Lower lobe of right lung (tissue), 2 donors: Measurements from ENCODE around the gene PEX11G. TPM values are rescaled to one million over a fixed set of nuclear protein-coding genes. Genes with fewer than 3 reads are reported as not detected.

Experiments
- ATAC-seq, 2 donors: fragments of 200-7000 bp; cut with Tn5 transposase; one replicate each; pipeline ENCODE4 v1.9.1; 2020 to 2022; ENCODE audit warnings: mild to moderate bottlenecking in 2 of 2, moderate library complexity in 2 of 2
- DNase-seq: peaks from one replicate; pipeline ENCODE4 v3.0.0-alpha.2; 2020
- H3K27ac ChIP-seq: fragments of 200-600 bp; one replicate; pipeline ENCODE4 v1.8.0; 2022
- H3K27me3 ChIP-seq: fragments of 200-600 bp; one replicate; pipeline ENCODE4 v1.8.0; 2022; ENCODE audit warnings: low read depth
- H3K36me3 ChIP-seq: fragments of 200-600 bp; one replicate; pipeline ENCODE4 v1.8.0; 2022; ENCODE audit warnings: mild to moderate bottlenecking
- H3K4me1 ChIP-seq: fragments of 200-600 bp; one replicate; pipeline ENCODE4 v1.8.0; 2022
- H3K4me3 ChIP-seq: fragments of 200-600 bp; one replicate; pipeline ENCODE4 v1.8.0; 2022; ENCODE audit warnings: mild to moderate bottlenecking
- H3K9me3 ChIP-seq: fragments of 200-600 bp; one replicate; pipeline ENCODE4 v1.8.0; 2022
- intact Hi-C: fragments of 100-400 bp; cut with DNase I; formaldehyde crosslinking; loops from one replicate; pipeline ENCODE4 v1.11.0; 2022
- total RNA-seq: library from RNA; stranded (reverse); fragmentation: NEBNext Ultra II Directional; extraction: Animal tissue kit (Norgen Biotek cat#: 25700); gene quantifications from one replicate; pipeline ENCODE4 v1.2.1, GENCODE V29; 2021
- TF ChIP-seq, protein P1 (sequence below): fragments of 200-600 bp; IDR thresholded peaks from one replicate; pipeline ENCODE4 v1.8.0; 2022; ENCODE audit warnings: antibody characterized with exemption, mild to moderate bottlenecking
- donor health status: DM: no; HTN: yes; CAD: no; lungs with severe emphysema.

PEX11G gene
- total RNA-seq, 1 donor from 2014 or later = 3.8 TPM

GRCh38 chr19:7486923-7487322, 1.9 kb downstream of the PEX11G start:
- intact Hi-C loops = no loop called here
- DNase-seq (no peak), ATAC-seq (no peak)
- Histone ChIP-seq H3K9me3 (no peaks in the 10 kb centered on the region), H3K4me3 (no peak overlapping the region), H3K36me3 (no peaks in the 10 kb centered on the region), H3K27me3 (no peaks in the 10 kb centered on the region), H3K27ac (no peak overlapping the region), H3K4me1 (peaks cover 26% of the 10 kb centered on the region)
- TF ChIP-seq, protein P1, sequence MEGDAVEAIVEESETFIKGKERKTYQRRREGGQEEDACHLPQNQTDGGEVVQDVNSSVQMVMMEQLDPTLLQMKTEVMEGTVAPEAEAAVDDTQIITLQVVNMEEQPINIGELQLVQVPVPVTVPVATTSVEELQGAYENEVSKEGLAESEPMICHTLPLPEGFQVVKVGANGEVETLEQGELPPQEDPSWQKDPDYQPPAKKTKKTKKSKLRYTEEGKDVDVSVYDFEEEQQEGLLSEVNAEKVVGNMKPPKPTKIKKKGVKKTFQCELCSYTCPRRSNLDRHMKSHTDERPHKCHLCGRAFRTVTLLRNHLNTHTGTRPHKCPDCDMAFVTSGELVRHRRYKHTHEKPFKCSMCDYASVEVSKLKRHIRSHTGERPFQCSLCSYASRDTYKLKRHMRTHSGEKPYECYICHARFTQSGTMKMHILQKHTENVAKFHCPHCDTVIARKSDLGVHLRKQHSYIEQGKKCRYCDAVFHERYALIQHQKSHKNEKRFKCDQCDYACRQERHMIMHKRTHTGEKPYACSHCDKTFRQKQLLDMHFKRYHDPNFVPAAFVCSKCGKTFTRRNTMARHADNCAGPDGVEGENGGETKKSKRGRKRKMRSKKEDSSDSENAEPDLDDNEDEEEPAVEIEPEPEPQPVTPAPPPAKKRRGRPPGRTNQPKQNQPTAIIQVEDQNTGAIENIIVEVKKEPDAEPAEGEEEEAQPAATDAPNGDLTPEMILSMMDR = no peak

DNA sequence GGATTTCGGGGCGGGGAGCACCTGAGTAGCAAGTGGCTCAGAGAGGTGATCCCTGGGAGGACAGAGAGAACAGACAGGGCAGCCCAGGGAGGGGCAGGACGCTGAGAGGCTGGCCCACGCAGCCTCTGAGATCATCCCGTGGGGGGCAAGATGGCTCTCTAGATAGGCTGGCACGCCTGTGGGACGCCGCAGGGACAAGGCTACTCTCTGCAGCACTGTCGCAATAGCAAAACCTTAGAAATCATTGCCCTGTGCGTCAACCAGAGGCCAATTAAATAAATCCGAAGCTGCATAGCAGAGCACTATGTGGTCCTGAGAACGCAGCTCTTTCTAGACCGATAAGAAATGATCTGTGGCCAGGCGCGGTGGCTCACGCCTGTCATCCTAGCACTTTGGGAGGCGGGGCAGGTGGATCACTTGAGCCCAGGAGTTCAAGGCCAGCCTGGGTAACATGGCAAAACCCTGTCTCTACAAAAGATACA, 5.1 kb downstream of the PEX11G start:
- Histone ChIP-seq H3K27me3 (no peaks in the 10 kb centered on the region), H3K36me3 (no peaks in the 10 kb centered on the region), H3K4me3 (no peak overlapping the region), H3K4me1 (peaks cover 22% of the 10 kb centered on the region), H3K9me3 (no peaks in the 10 kb centered on the region), H3K27ac (peak overlapping the region; percentile 62)
- DNase-seq (no peak), ATAC-seq (no peak)
- TF ChIP-seq, protein P1 = no peak
- intact Hi-C loops = no loop called here

DNA sequence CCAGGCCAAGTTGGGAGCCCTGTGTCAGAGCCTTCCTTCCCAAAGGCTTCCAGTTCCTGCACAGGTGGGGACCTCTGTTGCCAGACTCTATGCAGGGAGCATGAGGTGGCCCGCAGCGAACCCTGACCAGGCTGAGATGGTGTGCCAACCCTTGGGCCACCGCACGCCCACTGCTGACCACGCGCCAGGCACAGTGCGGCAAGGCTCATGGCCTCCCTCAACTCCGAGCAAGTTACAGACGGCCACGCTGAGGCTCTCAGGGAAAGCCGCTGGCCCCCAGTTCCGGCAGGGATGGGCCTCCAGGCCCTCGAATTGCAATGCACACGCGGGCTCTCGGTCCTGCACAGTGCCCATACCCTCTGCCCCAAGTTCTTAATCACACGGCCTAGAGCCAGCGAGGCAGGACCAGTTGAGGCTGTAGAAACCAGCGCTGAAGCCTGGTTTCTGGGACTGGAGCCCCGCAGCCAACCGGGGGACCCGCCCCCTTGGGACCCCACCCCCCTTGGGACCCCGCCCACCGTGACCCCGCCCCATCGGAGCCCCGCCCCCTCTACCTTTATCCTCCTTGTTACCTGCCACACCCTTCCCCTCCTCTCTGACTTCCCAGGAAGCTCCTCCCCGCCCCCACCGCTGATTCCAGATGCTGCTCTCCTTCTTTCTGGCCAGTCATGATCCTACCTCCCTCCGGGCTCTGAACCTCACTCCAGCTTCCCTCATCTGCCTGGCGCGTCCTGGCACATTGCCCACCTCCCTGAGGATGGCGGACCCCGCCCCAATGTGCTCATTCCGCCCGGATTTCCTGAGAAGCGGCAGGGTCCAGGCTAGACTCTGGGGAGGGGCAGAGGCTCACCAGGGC, 6.0 kb downstream of the PEX11G start:
- H3K27ac ChIP-seq = peak overlapping the region; percentile 65
- TF ChIP-seq, protein P1 = no peak

DNA sequence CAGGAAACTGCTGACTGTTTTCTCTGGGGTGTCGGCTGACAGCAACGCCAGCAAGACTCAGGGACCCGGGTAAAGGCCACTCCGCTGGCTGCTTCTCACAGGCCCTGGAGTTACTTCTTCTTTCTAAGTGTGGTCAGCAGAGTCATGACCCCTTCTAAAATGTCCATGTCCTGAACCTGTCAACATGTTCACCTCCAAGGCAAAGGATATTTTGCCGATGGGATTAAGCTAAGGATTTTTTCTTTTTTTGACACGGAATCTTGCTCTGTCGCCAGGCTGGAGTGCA, 7.9 kb downstream of the PEX11G start:
- peak overlapping the region; percentile 66 for H3K27ac ChIP-seq
- H3K9me3 ChIP-seq = no peaks in the 10 kb centered on the region
- TF ChIP-seq, protein P1 = no peak
- H3K4me3 ChIP-seq = no peak overlapping the region
- DNase-seq (peak; percentile 66), ATAC-seq (peak; percentile 34 to 43)
- intact Hi-C loops = no loop called here
- no peaks in the 10 kb centered on the region for H3K36me3 ChIP-seq
- H3K4me1 ChIP-seq = peaks cover 22% of the 10 kb centered on the region
- no peaks in the 10 kb centered on the region for H3K27me3 ChIP-seq

More for the DNA sequence above, 6.0 kb downstream of the PEX11G start:
- peak; percentile 20 to 26 for ATAC-seq
- peak overlapping the region; percentile 14 for H3K4me3 ChIP-seq
- intact Hi-C loops = no loop called here
- H3K4me1 ChIP-seq = peaks cover 22% of the 10 kb centered on the region
- H3K9me3 ChIP-seq = no peaks in the 10 kb centered on the region
- DNase-seq = peak; percentile 68
- H3K36me3 ChIP-seq = no peaks in the 10 kb centered on the region
- no peaks in the 10 kb centered on the region for H3K27me3 ChIP-seq

DNA sequence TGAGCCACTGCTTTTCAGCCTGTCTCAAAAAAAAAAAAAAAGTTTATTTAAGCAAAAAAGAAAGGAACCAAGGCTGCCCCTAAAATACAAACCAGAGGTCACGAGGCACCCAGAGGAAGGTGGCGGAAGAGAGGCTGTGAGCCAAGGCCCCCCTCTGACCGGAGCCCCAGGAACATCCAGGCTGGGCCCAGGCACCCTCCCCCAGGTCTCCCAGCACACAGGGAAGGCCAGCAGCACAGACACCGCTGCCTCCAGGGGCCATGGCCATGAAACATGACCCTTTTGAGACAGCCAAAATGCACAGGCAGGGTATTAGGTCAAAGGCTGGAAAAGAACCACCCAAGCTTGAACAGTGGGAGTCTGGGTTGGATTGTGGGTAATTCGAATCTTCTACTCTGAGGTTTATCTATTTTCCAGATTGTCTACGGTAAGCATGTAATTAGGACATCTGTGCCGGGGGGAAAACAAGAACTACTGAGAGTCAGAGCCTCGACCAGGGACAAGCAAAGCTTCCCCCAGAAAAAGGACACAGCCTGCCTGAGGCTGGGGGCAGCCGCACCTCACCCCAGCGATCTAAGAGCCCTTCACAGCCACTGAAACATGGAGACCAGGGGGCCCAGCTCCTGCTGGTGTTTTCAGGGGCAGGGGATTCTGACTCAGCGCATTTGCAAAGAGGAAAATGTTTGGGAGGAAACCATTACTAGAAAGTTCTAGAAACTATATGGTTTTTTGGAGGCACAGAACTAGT, 8.4 kb downstream of the PEX11G start:
- ATAC-seq (no peak), DNase-seq (no peak)
- Histone ChIP-seq H3K9me3 (no peaks in the 10 kb centered on the region), H3K27me3 (no peaks in the 10 kb centered on the region), H3K27ac (peak overlapping the region; percentile 66), H3K36me3 (no peaks in the 10 kb centered on the region), H3K4me1 (peaks cover 22% of the 10 kb centered on the region), H3K4me3 (no peak overlapping the region)
- TF ChIP-seq, protein P1 = no peak
- intact Hi-C loops = no loop called here
